ENCODE results near the gene C1orf52. TPM values are rescaled to one million over a fixed set of nuclear protein-coding genes. Genes with fewer than 3 reads are reported as not detected.
A peak's percentile ranks its signal among the peaks of the same experiment; 100 is the strongest.

C1orf52 gene
- total and polyA plus RNA-seq, 9 of the 15 experiments (the other 6 are each of a cell fraction or from before 2014, with no cell fraction given) = 17.0 to 38.5 (median 33.0) TPM

DNA sequence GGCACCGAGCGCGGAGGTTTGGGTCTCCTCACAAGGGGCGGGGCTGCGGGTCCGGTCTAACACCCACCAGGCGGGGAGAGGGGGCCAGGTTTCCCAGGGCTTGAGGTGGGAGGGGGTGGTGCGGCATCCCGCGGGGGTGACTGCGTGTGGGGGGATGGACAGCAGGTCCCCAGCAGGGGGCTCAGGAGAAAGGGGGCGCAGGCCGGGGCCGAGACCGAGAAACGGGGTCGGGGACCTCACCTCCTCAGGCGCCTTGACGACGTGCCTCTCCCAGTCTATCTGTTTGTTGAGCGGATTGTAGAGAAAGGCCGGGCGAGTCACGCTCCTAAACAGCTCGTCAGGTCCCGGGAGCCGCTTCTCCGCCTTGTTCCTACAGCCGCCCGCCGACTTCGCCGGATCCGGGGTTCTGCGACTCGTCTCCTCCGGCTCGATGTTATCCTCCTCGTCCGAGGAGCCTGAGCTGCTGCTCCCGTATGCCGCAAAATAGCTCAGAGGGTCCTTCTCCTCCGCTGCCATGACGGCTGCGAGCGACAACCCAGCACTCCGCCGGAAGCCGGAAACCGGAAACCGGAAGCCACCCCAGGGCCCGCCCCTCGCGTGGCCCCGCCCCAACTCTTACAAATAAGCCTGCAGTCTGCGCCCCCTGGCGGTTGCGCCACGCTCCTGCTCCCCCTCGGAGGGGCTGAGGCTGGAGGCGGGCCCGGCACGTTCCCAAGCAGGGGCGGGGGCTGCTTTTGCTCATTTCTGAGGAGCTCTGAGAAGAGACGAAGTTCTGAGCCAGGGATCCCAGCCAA, at the start of gene C1orf52 (continued):
- no peak for TF ChIP-seq TFAM (CRISPR knock-in tag; conservative IDR thresholded peaks at IDR 0.05)
- TF ChIP-seq, protein P1, sequence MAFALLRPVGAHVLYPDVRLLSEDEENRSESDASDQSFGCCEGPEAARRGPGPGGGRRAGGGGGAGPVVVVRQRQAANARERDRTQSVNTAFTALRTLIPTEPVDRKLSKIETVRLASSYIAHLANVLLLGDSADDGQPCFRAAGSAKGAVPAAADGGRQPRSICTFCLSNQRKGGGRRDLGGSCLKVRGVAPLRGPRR (CRISPR knock-in tag; IDR thresholded peaks at IDR 0.05) = no peak
- no peak for TF ChIP-seq ZBTB8A (IDR thresholded peaks at IDR 0.05; ENCODE audit: partially characterized antibody)
- TF ChIP-seq HDAC6 (IDR thresholded peaks at IDR 0.05; ENCODE audit: low read depth, low read length) = no peak
- no peak for TF ChIP-seq ZNF431 (CRISPR knock-in tag; IDR thresholded peaks at IDR 0.05)
- TF ChIP-seq, protein P2, sequence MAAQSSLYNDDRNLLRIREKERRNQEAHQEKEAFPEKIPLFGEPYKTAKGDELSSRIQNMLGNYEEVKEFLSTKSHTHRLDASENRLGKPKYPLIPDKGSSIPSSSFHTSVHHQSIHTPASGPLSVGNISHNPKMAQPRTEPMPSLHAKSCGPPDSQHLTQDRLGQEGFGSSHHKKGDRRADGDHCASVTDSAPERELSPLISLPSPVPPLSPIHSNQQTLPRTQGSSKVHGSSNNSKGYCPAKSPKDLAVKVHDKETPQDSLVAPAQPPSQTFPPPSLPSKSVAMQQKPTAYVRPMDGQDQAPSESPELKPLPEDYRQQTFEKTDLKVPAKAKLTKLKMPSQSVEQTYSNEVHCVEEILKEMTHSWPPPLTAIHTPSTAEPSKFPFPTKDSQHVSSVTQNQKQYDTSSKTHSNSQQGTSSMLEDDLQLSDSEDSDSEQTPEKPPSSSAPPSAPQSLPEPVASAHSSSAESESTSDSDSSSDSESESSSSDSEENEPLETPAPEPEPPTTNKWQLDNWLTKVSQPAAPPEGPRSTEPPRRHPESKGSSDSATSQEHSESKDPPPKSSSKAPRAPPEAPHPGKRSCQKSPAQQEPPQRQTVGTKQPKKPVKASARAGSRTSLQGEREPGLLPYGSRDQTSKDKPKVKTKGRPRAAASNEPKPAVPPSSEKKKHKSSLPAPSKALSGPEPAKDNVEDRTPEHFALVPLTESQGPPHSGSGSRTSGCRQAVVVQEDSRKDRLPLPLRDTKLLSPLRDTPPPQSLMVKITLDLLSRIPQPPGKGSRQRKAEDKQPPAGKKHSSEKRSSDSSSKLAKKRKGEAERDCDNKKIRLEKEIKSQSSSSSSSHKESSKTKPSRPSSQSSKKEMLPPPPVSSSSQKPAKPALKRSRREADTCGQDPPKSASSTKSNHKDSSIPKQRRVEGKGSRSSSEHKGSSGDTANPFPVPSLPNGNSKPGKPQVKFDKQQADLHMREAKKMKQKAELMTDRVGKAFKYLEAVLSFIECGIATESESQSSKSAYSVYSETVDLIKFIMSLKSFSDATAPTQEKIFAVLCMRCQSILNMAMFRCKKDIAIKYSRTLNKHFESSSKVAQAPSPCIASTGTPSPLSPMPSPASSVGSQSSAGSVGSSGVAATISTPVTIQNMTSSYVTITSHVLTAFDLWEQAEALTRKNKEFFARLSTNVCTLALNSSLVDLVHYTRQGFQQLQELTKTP (IDR thresholded peaks at IDR 0.05; ENCODE audit: low read depth in 1 of 2, partially characterized antibody in 2 of 2) = no peak
- TF ChIP-seq ESRRA (IDR thresholded peaks at IDR 0.05; ENCODE audit: borderline replicate concordance, low read depth) = no peak
- no peak for TF ChIP-seq BRF1 (IDR thresholded peaks at IDR 0.05; ENCODE audit: borderline replicate concordance, extremely low read depth, insufficient read length)
- TF ChIP-seq, protein P3, sequence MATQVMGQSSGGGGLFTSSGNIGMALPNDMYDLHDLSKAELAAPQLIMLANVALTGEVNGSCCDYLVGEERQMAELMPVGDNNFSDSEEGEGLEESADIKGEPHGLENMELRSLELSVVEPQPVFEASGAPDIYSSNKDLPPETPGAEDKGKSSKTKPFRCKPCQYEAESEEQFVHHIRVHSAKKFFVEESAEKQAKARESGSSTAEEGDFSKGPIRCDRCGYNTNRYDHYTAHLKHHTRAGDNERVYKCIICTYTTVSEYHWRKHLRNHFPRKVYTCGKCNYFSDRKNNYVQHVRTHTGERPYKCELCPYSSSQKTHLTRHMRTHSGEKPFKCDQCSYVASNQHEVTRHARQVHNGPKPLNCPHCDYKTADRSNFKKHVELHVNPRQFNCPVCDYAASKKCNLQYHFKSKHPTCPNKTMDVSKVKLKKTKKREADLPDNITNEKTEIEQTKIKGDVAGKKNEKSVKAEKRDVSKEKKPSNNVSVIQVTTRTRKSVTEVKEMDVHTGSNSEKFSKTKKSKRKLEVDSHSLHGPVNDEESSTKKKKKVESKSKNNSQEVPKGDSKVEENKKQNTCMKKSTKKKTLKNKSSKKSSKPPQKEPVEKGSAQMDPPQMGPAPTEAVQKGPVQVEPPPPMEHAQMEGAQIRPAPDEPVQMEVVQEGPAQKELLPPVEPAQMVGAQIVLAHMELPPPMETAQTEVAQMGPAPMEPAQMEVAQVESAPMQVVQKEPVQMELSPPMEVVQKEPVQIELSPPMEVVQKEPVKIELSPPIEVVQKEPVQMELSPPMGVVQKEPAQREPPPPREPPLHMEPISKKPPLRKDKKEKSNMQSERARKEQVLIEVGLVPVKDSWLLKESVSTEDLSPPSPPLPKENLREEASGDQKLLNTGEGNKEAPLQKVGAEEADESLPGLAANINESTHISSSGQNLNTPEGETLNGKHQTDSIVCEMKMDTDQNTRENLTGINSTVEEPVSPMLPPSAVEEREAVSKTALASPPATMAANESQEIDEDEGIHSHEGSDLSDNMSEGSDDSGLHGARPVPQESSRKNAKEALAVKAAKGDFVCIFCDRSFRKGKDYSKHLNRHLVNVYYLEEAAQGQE (IDR thresholded peaks at IDR 0.05; ENCODE audit: borderline replicate concordance) = peak; percentile 74
- TF ChIP-seq, protein P3 (CRISPR knock-in tag; IDR thresholded peaks at IDR 0.05; ENCODE audit: low read depth) = peak; percentile 36; the same call in 1 of the 2 replicates
- TF ChIP-seq ZBTB7A (IDR thresholded peaks at IDR 0.05; ENCODE audit: borderline replicate concordance, control insufficient read depth, low read depth, low read length) = peak; percentile 95
- peak; percentile 51 for TF ChIP-seq TAF9B (IDR thresholded peaks at IDR 0.05; ENCODE audit: partially characterized antibody)
- TF ChIP-seq MAZ (CRISPR knock-in tag; conservative IDR thresholded peaks at IDR 0.05 in 1 of 2, IDR thresholded peaks at IDR 0.05 in 1 of 2) = peak; percentile 92 to 100
